ENCODE results near the gene TSPAN32. TPM values are rescaled to one million over a fixed set of nuclear protein-coding genes. Genes with fewer than 3 reads are reported as not detected.

The TSPAN32 gene
- total RNA-seq, 1 donor from 2014 or later = not detected

GRCh38 chr11:2270322-2271076 is 31.3 kb upstream of the TSPAN32 start, which contains the start of gene ASCL2:
ASCL2 (minus strand) TSS chr11:2270588; CDS start chr11:2270332, 256 bp downstream.
- peaks cover 10% of the 10 kb centered on the region for H3K9me3 Mint-ChIP-seq (ENCODE audit: unreplicated experiment)
- peaks cover 35% of the 10 kb centered on the region for H3K27me3 Mint-ChIP-seq (ENCODE audit: unreplicated experiment)
- H3K4me1 Mint-ChIP-seq (ENCODE audit: low read depth, unreplicated experiment) = peaks cover 2% of the 10 kb centered on the region
- peaks cover 5% of the 10 kb centered on the region for H3K36me3 Mint-ChIP-seq (ENCODE audit: unreplicated experiment)
- peak within 1 kb of the TSS; percentile 68 for H3K4me3 Mint-ChIP-seq (ENCODE audit: unreplicated experiment)
- TF ChIP-seq CTCF (IDR thresholded peaks at IDR 0.05; ENCODE audit: partially characterized antibody, unreplicated experiment) = no peak
- no peak within 1 kb of the TSS for H3K27ac Mint-ChIP-seq (ENCODE audit: unreplicated experiment)
- no peak for DNase-seq

- H3K27ac Mint-ChIP-seq (ENCODE audit: unreplicated experiment) = no peak overlapping the region
- no peak for TF ChIP-seq CTCF (IDR thresholded peaks at IDR 0.05; ENCODE audit: partially characterized antibody, unreplicated experiment)
- H3K4me3 Mint-ChIP-seq (ENCODE audit: unreplicated experiment) = no peak overlapping the region
- peaks cover 5% of the 10 kb centered on the region for H3K36me3 Mint-ChIP-seq (ENCODE audit: unreplicated experiment)
- H3K27me3 Mint-ChIP-seq (ENCODE audit: unreplicated experiment) = peaks cover 36% of the 10 kb centered on the region
- no peak for DNase-seq
- H3K4me1 Mint-ChIP-seq (ENCODE audit: low read depth, unreplicated experiment) = peaks cover 2% of the 10 kb centered on the region
- H3K9me3 Mint-ChIP-seq (ENCODE audit: unreplicated experiment) = peaks cover 10% of the 10 kb centered on the region
Measured at GRCh38 chr11:2271077-2271326, 30.8 kb upstream of the TSPAN32 start.

DNA sequence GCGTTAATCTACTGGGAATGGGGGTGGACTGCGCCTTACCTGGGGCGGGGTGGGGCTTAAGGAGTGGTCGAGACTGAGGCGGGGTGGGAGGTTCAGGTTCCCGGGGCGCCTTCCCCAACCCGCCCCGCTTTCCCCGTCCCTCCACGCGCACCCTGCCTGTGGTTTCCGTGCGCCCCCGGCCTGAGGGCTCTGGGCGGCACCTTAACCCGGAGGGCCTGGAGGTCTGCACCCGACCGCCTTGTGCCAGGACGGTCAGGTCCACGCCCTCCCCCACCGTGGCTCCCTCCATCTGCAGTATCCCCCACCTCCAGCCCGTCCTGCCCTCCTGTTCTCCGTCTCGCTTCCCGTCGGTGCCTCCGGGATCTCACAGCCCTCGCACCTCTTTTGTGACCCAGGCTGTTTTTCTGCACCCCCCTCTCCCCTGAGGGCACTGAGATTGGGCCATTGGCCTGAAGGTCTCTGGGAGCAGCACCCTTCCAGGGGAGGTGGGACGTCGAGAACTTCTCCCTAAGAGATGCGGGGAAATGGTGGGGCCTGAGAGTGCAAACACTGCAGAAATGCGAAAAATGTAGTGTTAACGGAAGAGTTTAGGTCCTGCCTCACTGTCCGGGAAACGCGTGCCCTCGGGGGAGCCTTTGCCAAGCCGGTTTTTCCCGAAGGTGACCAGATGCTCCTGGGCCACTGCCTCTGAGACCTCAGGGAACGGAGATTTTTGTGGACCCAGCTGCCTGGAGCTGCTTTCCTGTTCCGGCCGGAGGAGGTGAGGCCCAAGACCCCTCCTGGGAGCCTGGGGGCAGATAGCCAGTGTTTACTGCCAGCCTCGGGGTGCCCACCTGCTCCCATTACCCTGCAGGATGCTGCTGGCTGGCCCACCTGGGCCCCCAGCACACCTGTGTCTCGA is 30.2 kb upstream of the TSPAN32 start:
- peaks cover 10% of the 10 kb centered on the region for H3K9me3 Mint-ChIP-seq (ENCODE audit: unreplicated experiment)
- H3K27ac Mint-ChIP-seq (ENCODE audit: unreplicated experiment) = no peak overlapping the region
- TF ChIP-seq CTCF (IDR thresholded peaks at IDR 0.05; ENCODE audit: partially characterized antibody, unreplicated experiment) = no peak
- peaks cover 5% of the 10 kb centered on the region for H3K36me3 Mint-ChIP-seq (ENCODE audit: unreplicated experiment)
- peaks cover 38% of the 10 kb centered on the region for H3K27me3 Mint-ChIP-seq (ENCODE audit: unreplicated experiment)
- H3K4me1 Mint-ChIP-seq (ENCODE audit: low read depth, unreplicated experiment) = peaks cover 2% of the 10 kb centered on the region
- no peak for DNase-seq
- no peak overlapping the region for H3K4me3 Mint-ChIP-seq (ENCODE audit: unreplicated experiment)

DNA sequence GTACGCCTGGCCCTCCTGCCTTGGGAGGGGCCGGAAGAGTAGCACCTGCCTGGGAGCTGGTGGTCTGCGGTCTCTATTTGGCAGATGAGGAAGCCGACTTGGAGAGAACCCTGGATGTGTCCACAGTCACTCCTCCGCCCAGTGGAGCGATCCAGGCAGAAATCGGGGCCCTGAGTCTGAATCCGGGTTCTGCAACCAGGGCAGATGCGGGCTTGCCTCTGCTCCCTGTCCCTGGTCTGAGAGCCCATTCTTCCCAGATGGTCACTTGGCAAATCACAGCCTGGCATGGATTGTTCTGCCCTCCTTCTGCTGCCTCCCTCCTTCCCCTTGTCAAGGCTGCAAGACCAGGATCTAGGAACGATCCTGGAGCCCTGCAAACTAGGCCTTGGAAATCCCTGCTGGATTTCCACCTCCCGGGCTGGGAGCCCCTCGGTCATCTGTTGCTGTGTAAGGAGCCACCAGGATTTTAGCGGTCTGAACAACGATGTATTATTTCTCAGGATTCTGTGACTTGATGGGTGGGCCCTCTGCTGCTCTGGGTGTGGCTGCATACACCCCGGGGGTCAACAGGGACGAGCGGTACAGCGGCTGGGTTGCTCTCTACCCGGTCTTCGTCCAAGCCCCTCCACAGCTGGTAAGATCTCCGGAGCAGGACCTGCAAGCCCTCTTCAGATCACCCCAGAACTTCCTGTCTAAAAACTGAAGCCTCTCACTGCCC is 29.4 kb upstream of the TSPAN32 start:
- Mint-ChIP-seq H3K27ac (ENCODE audit: unreplicated experiment) (no peak overlapping the region), H3K4me1 (ENCODE audit: low read depth, unreplicated experiment) (peaks cover 2% of the 10 kb centered on the region), H3K4me3 (ENCODE audit: unreplicated experiment) (no peak overlapping the region), H3K27me3 (ENCODE audit: unreplicated experiment) (peaks cover 40% of the 10 kb centered on the region), H3K9me3 (ENCODE audit: unreplicated experiment) (peaks cover 12% of the 10 kb centered on the region), H3K36me3 (ENCODE audit: unreplicated experiment) (peaks cover 5% of the 10 kb centered on the region)
- DNase-seq = no peak
- TF ChIP-seq CTCF (IDR thresholded peaks at IDR 0.05; ENCODE audit: partially characterized antibody, unreplicated experiment) = no peak
